ENCODE measurements around the gene XRCC6. TPM values are rescaled to one million over a fixed set of nuclear protein-coding genes. Genes with fewer than 3 reads are reported as not detected.

Gene XRCC6
- total and polyA plus RNA-seq, 9 of the 15 experiments (the other 6 are each of a cell fraction or from before 2014, with no cell fraction given) = 151 to 440 (median 318) TPM

DNA sequence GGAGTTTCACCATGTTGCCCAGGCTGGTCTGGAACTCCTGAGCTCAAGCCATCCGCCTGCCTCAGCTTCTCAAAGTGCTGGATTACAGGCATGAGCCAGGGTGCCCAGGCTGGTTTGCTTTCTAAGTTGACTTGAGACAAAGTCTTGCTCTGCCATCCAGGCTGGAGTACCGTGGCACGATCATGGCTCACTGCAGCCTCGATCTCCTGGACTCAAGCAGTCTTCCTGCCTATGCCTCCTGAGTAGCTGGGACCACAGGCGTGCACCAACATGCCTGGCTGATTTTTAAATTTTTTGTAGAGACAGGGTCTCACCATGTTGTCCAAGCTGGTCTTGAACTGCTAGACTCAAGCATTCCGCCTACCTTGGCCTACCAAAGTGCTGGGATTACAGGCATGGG lies 36.6 kb downstream of the XRCC6 start:
- WGBS (ENCODE audit: insufficient coverage, low coverage, missing lambda C conversion rate) = 98% methylated on average over 6 of the region's 6 CpGs
- no peak for TF ChIP-seq JUN (IDR thresholded peaks at IDR 0.05; ENCODE audit: borderline replicate concordance, low read depth, low read length)
- TF ChIP-seq JUN (CRISPR knock-in tag; IDR thresholded peaks at IDR 0.05; ENCODE audit: borderline replicate concordance) = no peak
- TF ChIP-seq ZNF124 (CRISPR knock-in tag; IDR thresholded peaks at IDR 0.05) = no peak
- TF ChIP-seq, protein P1, sequence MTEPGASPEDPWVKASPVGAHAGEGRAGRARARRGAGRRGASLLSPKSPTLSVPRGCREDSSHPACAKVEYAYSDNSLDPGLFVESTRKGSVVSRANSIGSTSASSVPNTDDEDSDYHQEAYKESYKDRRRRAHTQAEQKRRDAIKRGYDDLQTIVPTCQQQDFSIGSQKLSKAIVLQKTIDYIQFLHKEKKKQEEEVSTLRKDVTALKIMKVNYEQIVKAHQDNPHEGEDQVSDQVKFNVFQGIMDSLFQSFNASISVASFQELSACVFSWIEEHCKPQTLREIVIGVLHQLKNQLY (CRISPR knock-in tag; conservative IDR thresholded peaks at IDR 0.05) = no peak
- TF ChIP-seq RFX7 (CRISPR knock-in tag; IDR thresholded peaks at IDR 0.05) = no peak
- TF ChIP-seq, protein P2, sequence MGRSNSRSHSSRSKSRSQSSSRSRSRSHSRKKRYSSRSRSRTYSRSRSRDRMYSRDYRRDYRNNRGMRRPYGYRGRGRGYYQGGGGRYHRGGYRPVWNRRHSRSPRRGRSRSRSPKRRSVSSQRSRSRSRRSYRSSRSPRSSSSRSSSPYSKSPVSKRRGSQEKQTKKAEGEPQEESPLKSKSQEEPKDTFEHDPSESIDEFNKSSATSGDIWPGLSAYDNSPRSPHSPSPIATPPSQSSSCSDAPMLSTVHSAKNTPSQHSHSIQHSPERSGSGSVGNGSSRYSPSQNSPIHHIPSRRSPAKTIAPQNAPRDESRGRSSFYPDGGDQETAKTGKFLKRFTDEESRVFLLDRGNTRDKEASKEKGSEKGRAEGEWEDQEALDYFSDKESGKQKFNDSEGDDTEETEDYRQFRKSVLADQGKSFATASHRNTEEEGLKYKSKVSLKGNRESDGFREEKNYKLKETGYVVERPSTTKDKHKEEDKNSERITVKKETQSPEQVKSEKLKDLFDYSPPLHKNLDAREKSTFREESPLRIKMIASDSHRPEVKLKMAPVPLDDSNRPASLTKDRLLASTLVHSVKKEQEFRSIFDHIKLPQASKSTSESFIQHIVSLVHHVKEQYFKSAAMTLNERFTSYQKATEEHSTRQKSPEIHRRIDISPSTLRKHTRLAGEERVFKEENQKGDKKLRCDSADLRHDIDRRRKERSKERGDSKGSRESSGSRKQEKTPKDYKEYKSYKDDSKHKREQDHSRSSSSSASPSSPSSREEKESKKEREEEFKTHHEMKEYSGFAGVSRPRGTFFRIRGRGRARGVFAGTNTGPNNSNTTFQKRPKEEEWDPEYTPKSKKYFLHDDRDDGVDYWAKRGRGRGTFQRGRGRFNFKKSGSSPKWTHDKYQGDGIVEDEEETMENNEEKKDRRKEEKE (IDR thresholded peaks at IDR 0.05; ENCODE audit: borderline replicate concordance in 1 of 2, control insufficient read depth in 1 of 2, low read depth in 2 of 2, low read length in 1 of 2) = no peak
- no peak for TF ChIP-seq NUFIP1 (IDR thresholded peaks at IDR 0.05; ENCODE audit: partially characterized antibody)
- TF ChIP-seq IRF2 (CRISPR knock-in tag; IDR thresholded peaks at IDR 0.05) = no peak
- no peak for TF ChIP-seq ATF1 (CRISPR knock-in tag; IDR thresholded peaks at IDR 0.05)
- TF ChIP-seq ATF1 (tag; IDR thresholded peaks at IDR 0.05) = no peak
- no peak for TF ChIP-seq ZNF644 (tag; IDR thresholded peaks at IDR 0.05; ENCODE audit: low read depth)
- TF ChIP-seq ZFP36 (IDR thresholded peaks at IDR 0.05; ENCODE audit: low read depth, low read length, partially characterized antibody) = no peak
- TF ChIP-seq FOSL1 (tag; conservative IDR thresholded peaks at IDR 0.05) = no peak
- TF ChIP-seq SREBF1 (IDR thresholded peaks at IDR 0.05; ENCODE audit: borderline replicate concordance, low read depth, low read length) = no peak

More for the DNA sequence above, 36.6 kb downstream of the XRCC6 start:
- no peak overlapping the region for H3K4me2 ChIP-seq (ENCODE audit: insufficient read depth, low read length)
- no peaks in the 10 kb centered on the region for H3K79me2 ChIP-seq (ENCODE audit: control insufficient read depth, insufficient read depth, low read length)
- no peak overlapping the region for H3K9ac ChIP-seq (ENCODE audit: insufficient read depth in 1 of 2, low read depth in 2 of 2, low read length in 2 of 2)
- no peaks in the 10 kb centered on the region for H4K20me1 ChIP-seq (replicated peaks; ENCODE audit: control insufficient read depth, insufficient read depth, low read length)
- no peaks in the 10 kb centered on the region for H3K9me1 ChIP-seq (ENCODE audit: control insufficient read depth, insufficient read depth, low read length)
- peaks cover 91% of the 10 kb centered on the region for H3K36me3 ChIP-seq (ENCODE audit: control insufficient read depth, insufficient read depth, low read length)
- H2AFZ ChIP-seq (ENCODE audit: low read depth, low read length) = no peak overlapping the region
- H3K4me1 ChIP-seq (replicated peaks in 1 of 2; ENCODE audit: control insufficient read depth in 2 of 2, insufficient read depth in 2 of 2, low read length in 2 of 2) = no peaks in the 10 kb centered on the region
- ATAC-seq (no peak), DNase-seq (ENCODE audit: extremely low read depth in 1 of 4, low spot score in 3 of 4) (no peak), FAIRE-seq (no peak)
- in situ Hi-C loops (cut with MboI) = no loop called here
- no peaks in the 10 kb centered on the region for H3K9me3 ChIP-seq (replicated peaks; ENCODE audit: control insufficient read depth, insufficient read depth, low read depth, low read length)
- H3K27me3 ChIP-seq (ENCODE audit: control insufficient read depth in 2 of 2, insufficient read depth in 2 of 2, low read length in 2 of 2) = no peaks in the 10 kb centered on the region
- no peak overlapping the region for H3K27ac ChIP-seq (ENCODE audit: extremely low read depth, low read depth, low read length)
- CTCF ChIA-PET (ENCODE audit: low intra/inter-chr PET ratio) = no interaction called here
- no peak overlapping the region for H3K4me3 ChIP-seq
- POLR2A ChIA-PET = interaction anchor here (0.5 kb wide), 1 partner anchor 137 kb away, joined by 4 read pairs; no protein-coding TSS in a partner anchor
- intact Hi-C loops (cut with micrococcal nuclease) = no loop called here
- no TSS peak for BruUV-seq (replicated peaks)

Data from K562 (cell line).